Measurements from ENCODE around the gene EFEMP1. TPM values are rescaled to one million over a fixed set of nuclear protein-coding genes. Genes with fewer than 3 reads are reported as not detected.

The EFEMP1 gene
- total and polyA plus RNA-seq, 8 donors = 7.0 to 50.8 (median 21.0) TPM

DNA sequence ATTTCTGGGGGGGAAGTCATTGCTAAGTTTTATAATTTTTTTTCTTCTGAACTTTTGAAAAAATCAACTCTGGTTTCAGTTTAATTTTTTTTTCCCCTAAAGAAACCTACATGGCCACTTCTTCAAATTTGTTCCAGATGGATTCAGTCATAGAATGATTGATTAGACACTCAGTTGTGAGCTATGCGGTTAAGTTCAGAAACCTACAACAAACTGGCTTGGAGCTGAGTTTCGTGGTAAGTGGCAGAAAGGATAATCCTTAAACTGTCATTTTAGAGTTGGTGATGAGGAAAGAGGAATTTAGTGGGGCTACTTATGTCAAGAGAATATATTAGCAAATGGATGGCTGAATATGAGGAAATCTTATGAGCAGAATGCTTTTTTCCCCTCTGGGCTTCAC, 23.7 kb downstream of the EFEMP1 start:
- H3K27ac ChIP-seq = no peak overlapping the region
- no peaks in the 10 kb centered on the region for H3K9me3 ChIP-seq
- no peak overlapping the region for H3K4me3 ChIP-seq
- no peak for TF ChIP-seq CTCF (IDR thresholded peaks at IDR 0.05)
- H3K36me3 ChIP-seq = no peaks in the 10 kb centered on the region
- intact Hi-C loops (cut with DNase I) = no loop called here
- no peaks in the 10 kb centered on the region for H3K27me3 ChIP-seq
- DNase-seq (no peak), FAIRE-seq (no peak), ATAC-seq (no peak)
- 87 to 92% methylated on average over 2 of the region's 2 CpGs for WGBS, 2 donors
- peaks cover 8 to 15% (median 10%) of the 10 kb centered on the region in 3 donors for H3K4me1 ChIP-seq

- DNase-seq (no peak), ATAC-seq (no peak), FAIRE-seq (no peak)
- H3K9me3 ChIP-seq = no peaks in the 10 kb centered on the region
- intact Hi-C loops (cut with DNase I) = no loop called here
- no peak for TF ChIP-seq CTCF (IDR thresholded peaks at IDR 0.05)
- no peaks in the 10 kb centered on the region for H3K27me3 ChIP-seq
- WGBS, 2 donors = 92% methylated on average over 5 of the region's 5 CpGs
- H3K36me3 ChIP-seq = no peaks in the 10 kb centered on the region
- peaks cover 8 to 15% (median 10%) of the 10 kb centered on the region in 3 donors for H3K4me1 ChIP-seq
- no peak overlapping the region for H3K4me3 ChIP-seq
- no peak overlapping the region for H3K27ac ChIP-seq
Measured at GRCh38 chr2:55898386-55899040, 25.1 kb downstream of the EFEMP1 start.

- FAIRE-seq (no peak), DNase-seq (no peak), ATAC-seq (no peak)
- no peak for TF ChIP-seq CTCF (IDR thresholded peaks at IDR 0.05)
- no peak overlapping the region for H3K27ac ChIP-seq
- peaks cover 2 to 14% (median 5%) of the 10 kb centered on the region in 3 donors for H3K4me1 ChIP-seq
- no peaks in the 10 kb centered on the region for H3K9me3 ChIP-seq
- no peaks in the 10 kb centered on the region for H3K27me3 ChIP-seq
- H3K4me3 ChIP-seq = no peak overlapping the region
- H3K36me3 ChIP-seq = no peaks in the 10 kb centered on the region
- intact Hi-C loops (cut with DNase I) = no loop called here
Measured at GRCh38 chr2:55896633-55897032, 26.9 kb downstream of the EFEMP1 start.

GRCh38 chr2:55894720-55895119, 28.9 kb downstream of the EFEMP1 start:
- Histone ChIP-seq H3K4me1 (peaks cover 0 to 11% (median 0%) of the 10 kb centered on the region in 3 donors), H3K36me3 (no peaks in the 10 kb centered on the region), H3K9me3 (no peaks in the 10 kb centered on the region), H3K27me3 (no peaks in the 10 kb centered on the region), H3K27ac (no peak overlapping the region), H3K4me3 (no peak overlapping the region)
- intact Hi-C loops (cut with DNase I) = no loop called here
- WGBS, 2 donors = 88 to 99% methylated on average over 2 of the region's 2 CpGs
- FAIRE-seq = no peak
- TF ChIP-seq CTCF (IDR thresholded peaks at IDR 0.05) = no peak
- ATAC-seq = no peak
- no peak for DNase-seq

DNA sequence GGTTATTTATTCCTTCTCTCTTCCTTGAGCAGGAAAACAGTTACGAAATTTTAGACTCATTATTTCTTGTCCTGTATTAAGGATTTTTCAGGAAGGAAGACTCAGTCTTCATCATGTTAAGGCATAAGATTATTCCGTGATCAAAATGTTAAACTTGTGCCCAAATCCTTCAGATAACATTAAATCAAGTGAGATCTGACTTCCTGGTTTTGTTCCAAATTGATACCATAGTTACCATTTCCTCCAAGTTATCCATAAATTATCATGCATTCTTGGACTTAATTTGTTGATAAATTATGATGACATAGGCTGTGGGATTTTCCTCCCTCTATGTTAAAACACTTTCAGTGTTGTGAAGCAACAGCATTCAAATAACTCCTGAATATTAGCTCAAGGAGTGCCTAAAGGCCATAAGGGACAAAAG, 31.9 kb downstream of the EFEMP1 start:
- FAIRE-seq (no peak), ATAC-seq (peak in 2 of 4 donors; percentile 26 to 54), DNase-seq (no peak)
- peaks cover 0 to 25% (median 8%) of the 10 kb centered on the region in 3 donors for H3K4me1 ChIP-seq
- no peak overlapping the region for H3K4me3 ChIP-seq
- intact Hi-C loops (cut with DNase I) = no loop called here
- H3K27ac ChIP-seq = peak overlapping the region in 1 of 4 donors; percentile 8
- H3K9me3 ChIP-seq = no peaks in the 10 kb centered on the region
- WGBS, 2 donors = 48 to 65% methylated on average over 2 of the region's 2 CpGs
- TF ChIP-seq CTCF (IDR thresholded peaks at IDR 0.05) = no peak
- H3K36me3 ChIP-seq = no peaks in the 10 kb centered on the region
- H3K27me3 ChIP-seq = no peaks in the 10 kb centered on the region

Data from pancreas (tissue), 10 donors.